BE2C (cell line): Measurements from ENCODE around the gene GLTP.

ENCODE experiments used
- DNase-seq: peaks from one replicate; pipeline ENCODE4 v3.0.0-alpha.2; 2020
- H3K27me3 ChIP-seq: fragments of 250-450 bp; sonication (Bioruptor Pico); 2 replicates; pipeline ENCODE4 v1.5.1; 2020; ENCODE audit warnings: mild to moderate bottlenecking
- H3K36me3 ChIP-seq: fragments of 250-450 bp; sonication (Bioruptor Pico); 2 replicates; pipeline ENCODE4 v1.5.1; 2020; ENCODE audit warnings: mild to moderate bottlenecking
- H3K4me1 ChIP-seq: fragments of 250-450 bp; sonication (Bioruptor Pico); 2 replicates; pipeline ENCODE4 v1.5.1; 2020
- H3K4me3 ChIP-seq: 2 replicates; pipeline ENCODE4 v1.5.1; 2011; ENCODE audit warnings: low read depth, low read length
- H3K9me3 ChIP-seq: fragments of 250-450 bp; sonication (Bioruptor Pico); 2 replicates; pipeline ENCODE4 v1.5.1; 2020
- CTCF ChIP-seq: IDR thresholded peaks from 2 replicates; pipeline ENCODE4 v1.5.1; 2012; ENCODE audit warnings: mild to moderate bottlenecking, low read depth, low read length

The GLTP gene

GRCh38 chr12:109875572-109876131, 4.7 kb downstream of the GLTP start:
- Histone ChIP-seq H3K4me1 (peaks cover 4% of the 10 kb centered on the region; the same call in 1 of the 2 replicates), H3K27me3 (peaks cover 7% of the 10 kb centered on the region), H3K9me3 (no peaks in the 10 kb centered on the region), H3K4me3 (no peak overlapping the region), H3K36me3 (no peaks in the 10 kb centered on the region; the same call in 1 of the 2 replicates)
- no peak for DNase-seq
- TF ChIP-seq CTCF = no peak

- Histone ChIP-seq H3K9me3 (no peaks in the 10 kb centered on the region), H3K4me3 (no peak overlapping the region), H3K36me3 (no peaks in the 10 kb centered on the region; the same call in 1 of the 2 replicates), H3K4me1 (peaks cover 4% of the 10 kb centered on the region; the same call in 1 of the 2 replicates), H3K27me3 (no peaks in the 10 kb centered on the region)
- TF ChIP-seq CTCF = no peak
- DNase-seq = no peak
Observed at GRCh38 chr12:109873653-109874052, 6.7 kb downstream of the GLTP start.

- no peak for TF ChIP-seq CTCF
- no peaks in the 10 kb centered on the region; the same call in 1 of the 2 replicates for H3K36me3 ChIP-seq
- H3K4me1 ChIP-seq = peaks cover 4% of the 10 kb centered on the region; the same call in 1 of the 2 replicates
- no peaks in the 10 kb centered on the region for H3K27me3 ChIP-seq
- DNase-seq = no peak
- H3K9me3 ChIP-seq = no peaks in the 10 kb centered on the region
- no peak overlapping the region for H3K4me3 ChIP-seq
Observed at GRCh38 chr12:109871668-109872314, 8.6 kb downstream of the GLTP start.

- no peak for DNase-seq
- H3K9me3 ChIP-seq = no peaks in the 10 kb centered on the region; the same call in 1 of the 2 replicates
- no peak for TF ChIP-seq CTCF
Observed at GRCh38 chr12:109870648-109871047, 9.7 kb downstream of the GLTP start.

GRCh38 chr12:109868182-109869051, 11.9 kb downstream of the GLTP start:
- no peak for TF ChIP-seq CTCF
- no peaks in the 10 kb centered on the region; the same call in 1 of the 2 replicates for H3K9me3 ChIP-seq
- H3K36me3 ChIP-seq = no peaks in the 10 kb centered on the region; the same call in 1 of the 2 replicates
- H3K27me3 ChIP-seq = no peaks in the 10 kb centered on the region
- H3K4me3 ChIP-seq = no peak overlapping the region
- peaks cover 4% of the 10 kb centered on the region; the same call in 1 of the 2 replicates for H3K4me1 ChIP-seq
- no peak for DNase-seq

More at GRCh38 chr12:109870648-109871047, 9.7 kb downstream of the GLTP start:
- Histone ChIP-seq H3K4me3 (no peak overlapping the region), H3K27me3 (no peaks in the 10 kb centered on the region), H3K36me3 (no peaks in the 10 kb centered on the region; the same call in 1 of the 2 replicates), H3K4me1 (peaks cover 4% of the 10 kb centered on the region; the same call in 1 of the 2 replicates)
